Sciatic nerve (tissue), 2 donors: ENCODE results near the gene ALG1. TPM values are rescaled to one million over a fixed set of nuclear protein-coding genes. Genes with fewer than 3 reads are reported as not detected.
"Not testable (repeated sequence)": the region's sequence is repeated elsewhere in the genome, so short reads cannot be mapped to it uniquely, and the experiment has no call there.

Source experiments
- ATAC-seq: fragments of 200-7000 bp; cut with Tn5 transposase; one replicate; pipeline ENCODE4 v1.9.1; 2020; ENCODE audit warnings: mild to moderate bottlenecking, moderate library complexity
- DNase-seq: peaks from one replicate; pipeline ENCODE4 v3.0.0-alpha.2; 2020; ENCODE audit warnings: low spot score
- intact Hi-C: fragments of 100-400 bp; cut with DNase I; formaldehyde crosslinking; loops from one replicate; pipeline ENCODE4 v1.14.2; 2022
- total RNA-seq: library from RNA; stranded (reverse); fragmentation: NEBNext Ultra II Directional; extraction: Animal tissue kit (Norgen Biotek cat#: 25700); gene quantifications from one replicate; pipeline ENCODE4 v1.2.1, GENCODE V29; 2021
- donor health status: DM: no; HTN: no; CAD: no.
- donor health status: DM: no; HTN: no; CAD: no.

Gene ALG1
- total RNA-seq, 1 donor from 2014 or later, result 15.8 TPM

DNA sequence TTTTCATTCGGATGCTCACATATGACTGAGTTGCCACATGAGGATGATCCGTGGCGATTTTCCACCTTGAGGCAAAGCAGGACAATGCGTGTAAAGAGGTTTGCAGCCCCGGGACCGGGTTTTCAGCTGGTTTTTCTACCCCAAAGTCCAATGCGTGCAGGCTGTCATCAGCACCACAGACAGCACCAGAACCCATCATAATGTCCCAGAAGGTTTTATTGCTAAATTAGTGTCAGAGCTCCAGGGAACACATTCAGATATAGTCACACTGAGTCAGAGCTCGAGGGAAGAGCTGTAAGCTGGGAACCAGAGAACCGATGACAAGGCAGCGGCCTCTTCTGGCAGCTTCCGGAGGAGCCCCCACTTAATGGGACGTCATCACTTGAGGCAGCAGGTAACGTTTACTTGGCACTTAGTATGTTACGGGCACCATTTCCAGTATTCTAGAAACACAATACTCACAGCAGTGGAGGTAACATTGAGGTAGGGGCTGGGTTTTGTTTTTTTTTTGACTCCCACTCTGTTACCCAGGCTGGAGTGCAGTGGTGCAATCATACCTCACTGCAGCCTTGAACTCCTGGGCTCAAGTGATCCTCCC is 29.0 kb upstream of the ALG1 start:
- intact Hi-C loops, result no loop called here
- no peak for ATAC-seq
- DNase-seq, result no peak

DNA sequence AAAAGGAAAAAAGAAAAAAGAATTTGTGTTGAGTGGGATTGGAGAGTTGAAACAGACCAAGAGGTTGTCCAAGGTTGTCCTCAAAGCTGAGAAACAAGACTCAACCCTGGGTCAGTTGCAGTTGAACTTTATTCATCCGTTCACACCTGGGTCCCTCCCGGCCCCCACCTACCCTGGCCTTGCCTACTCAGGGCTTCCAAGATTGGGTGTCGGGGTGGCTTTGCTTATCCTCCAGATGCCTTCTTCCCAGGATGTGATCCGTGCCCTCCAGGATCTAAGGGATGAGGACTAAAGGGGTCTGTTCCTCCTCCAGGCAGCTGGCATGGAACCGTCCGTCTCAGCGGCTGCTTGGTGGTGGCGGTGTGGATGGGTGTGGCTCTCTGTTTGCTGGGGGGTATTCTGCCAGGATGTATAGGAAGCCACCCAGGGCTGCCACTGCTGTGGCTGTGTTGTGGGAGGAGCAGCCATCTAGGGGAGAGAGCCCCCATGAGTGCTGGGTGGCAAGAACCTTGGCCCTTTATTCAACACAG is 27.6 kb upstream of the ALG1 start:
- intact Hi-C loops, result no loop called here

DNA sequence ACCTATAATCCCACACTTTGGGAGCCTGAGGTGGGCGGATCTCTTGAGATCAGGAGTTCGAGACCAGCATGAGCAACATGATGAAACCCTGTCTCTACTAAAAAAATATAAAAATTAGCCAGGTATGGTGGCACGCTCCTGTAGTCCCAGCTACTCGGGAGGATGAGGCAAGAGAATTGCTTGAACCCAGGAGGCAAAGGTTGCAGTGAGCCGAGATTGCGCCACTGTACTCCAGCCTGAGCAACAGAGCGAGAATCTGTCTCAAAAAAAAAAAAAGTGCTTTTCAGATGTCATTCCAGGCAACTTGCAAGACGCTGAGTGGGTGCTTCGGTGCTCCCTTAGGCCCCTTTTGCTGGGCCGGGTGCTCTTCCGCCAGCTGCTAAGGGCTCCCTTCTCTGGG is 27.1 kb upstream of the ALG1 start:
- ATAC-seq, DNase-seq, intact Hi-C loops: not testable (repeated sequence)

More for the DNA sequence above, 27.6 kb upstream of the ALG1 start:
- no peak for ATAC-seq
- no peak for DNase-seq

DNA sequence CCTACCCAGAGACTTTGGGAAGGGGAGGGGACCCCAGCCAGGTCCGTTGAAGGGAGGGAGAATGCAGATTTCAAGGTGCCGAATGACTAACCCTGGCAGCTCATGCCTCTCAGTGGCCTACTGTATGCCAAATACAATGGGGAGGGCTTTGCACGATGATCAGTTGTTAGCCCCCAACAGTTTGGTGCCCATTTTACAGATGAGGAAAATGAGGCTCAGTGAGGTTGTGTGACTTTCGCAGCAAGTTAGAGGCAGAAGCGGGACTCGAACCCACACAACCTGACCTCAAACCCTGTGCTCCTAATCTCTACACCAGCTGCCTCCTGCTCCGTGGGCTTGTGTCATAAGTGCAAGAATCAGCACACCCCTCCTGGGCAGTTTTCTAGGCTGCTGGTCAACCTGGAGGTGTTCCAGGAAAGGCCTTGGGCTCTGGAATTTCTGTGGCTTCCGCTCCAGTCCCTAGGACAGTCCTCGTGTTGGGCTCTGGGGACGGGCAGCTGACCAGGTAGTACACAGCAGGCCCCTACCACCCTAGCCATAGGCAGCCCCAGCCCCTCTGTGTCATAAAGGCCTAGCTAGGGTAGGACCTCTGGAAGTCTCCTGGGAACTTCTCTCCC is 26.0 kb upstream of the ALG1 start:
- no peak for DNase-seq

DNA sequence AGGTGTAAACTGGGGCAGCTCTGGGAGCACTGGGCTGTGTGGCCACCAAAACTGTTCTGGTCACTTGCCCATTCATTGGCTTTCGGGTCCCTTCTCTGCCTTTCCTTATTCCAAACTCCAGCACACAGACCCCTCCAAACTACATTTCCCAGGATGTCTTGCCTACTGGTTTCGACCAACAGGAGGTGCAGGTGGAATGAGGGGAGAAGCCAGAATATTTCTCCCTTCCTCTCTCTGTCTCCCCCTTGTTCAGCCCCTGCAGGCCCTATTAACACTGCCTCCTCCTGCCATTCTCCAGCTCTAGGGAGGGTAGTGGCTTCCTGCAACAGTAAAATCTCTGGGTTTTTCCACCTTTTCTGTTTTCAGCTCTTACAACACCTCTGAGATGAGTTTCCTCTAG is 24.7 kb upstream of the ALG1 start:
- intact Hi-C loops, result no loop called here
- ATAC-seq (no peak), DNase-seq (no peak)

More for the DNA sequence above, 26.0 kb upstream of the ALG1 start:
- intact Hi-C loops, result no loop called here
- ATAC-seq, result no peak

DNA sequence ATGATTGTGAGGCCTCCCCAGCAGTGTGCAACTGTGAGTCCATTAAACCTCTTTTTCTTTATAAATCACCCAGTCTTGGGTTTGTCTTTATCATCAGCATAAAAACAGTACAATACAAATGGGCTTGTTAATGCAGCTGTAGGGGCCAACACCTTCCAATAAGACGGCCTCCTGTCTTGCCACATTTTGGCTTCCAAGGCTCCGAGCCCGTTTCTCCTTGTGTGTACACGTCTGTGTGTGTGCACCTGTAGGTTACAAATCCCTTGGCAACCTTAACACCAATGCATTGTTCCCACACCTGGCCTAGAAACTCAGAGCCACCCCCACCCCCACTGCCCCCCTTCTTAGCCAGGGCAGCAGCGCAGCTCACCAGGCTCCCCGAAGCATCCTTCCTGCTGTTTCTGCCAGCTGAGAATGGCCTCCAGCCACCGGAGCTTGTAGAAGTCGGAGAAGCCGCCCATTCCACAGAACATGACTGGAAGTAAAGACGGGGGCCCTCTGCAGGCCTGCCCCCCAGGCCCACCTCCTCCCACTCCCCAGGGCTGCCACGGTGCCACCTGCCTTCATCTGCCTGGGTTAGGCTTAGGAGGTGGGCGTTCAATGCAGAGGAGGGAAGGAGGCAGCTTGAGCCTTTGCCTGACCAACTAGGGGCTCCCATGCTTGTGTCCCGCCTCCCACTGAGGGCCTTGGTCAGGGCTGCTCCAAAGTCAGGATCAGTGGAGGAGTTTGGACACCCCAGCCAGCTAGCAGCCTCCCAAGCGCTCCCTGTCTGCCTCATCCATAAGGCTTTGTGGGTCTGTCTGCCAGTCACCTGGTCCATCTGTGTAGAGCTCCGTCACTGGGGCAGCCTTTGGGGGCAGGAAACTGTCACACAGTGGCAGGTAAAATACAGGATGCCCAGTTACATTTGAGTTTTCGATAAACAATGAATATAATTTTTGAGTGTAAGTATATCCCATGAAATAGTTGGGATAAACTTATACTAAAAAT is 16.5 kb upstream of the ALG1 start:
- ATAC-seq (no peak), DNase-seq (no peak)
- intact Hi-C loops, result no loop called here

DNA sequence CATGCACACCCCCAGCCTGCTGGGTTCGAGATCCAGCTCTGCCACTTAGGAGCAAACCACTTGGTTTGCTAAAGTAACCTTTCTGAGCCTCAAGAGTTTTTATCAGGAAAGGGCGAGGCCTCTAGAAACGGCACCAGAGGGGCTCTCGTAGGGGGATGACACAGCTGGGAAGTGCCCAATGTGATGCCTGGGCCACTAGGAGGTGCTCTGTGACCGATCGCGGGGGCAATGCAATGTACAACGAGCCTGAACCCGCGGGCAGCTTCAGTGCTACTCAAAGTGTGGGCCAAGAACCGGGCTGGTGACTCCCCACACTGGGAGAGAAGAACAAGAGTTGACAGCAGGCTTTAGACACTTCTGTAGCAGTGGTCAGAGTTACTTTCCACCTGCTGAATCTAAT is 15.3 kb upstream of the ALG1 start:
- no peak for ATAC-seq
- intact Hi-C loops, result no loop called here
- DNase-seq, result no peak

DNA sequence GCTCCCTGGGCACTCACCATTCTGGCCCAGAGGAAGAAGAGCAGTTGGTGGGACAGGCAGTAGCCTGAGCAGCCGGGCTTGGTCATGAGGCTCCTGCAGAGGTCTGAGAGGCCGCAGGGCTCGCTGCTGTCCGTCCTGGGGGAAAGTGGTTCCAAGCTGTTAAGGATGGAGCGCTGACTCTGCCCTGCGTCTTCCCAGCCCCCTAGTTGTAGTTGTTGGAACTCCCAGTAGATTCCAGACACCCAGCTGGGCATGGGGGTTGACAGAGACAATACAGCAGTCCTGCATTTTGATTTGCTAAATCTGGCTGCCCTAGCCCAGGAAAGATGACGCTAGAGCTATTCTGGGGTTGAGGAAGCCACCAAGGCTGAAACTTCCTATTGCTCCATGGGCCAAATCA is 13.2 kb upstream of the ALG1 start:
- peak; percentile 10 for ATAC-seq
- no peak for DNase-seq
- intact Hi-C loops, result no loop called here

DNA sequence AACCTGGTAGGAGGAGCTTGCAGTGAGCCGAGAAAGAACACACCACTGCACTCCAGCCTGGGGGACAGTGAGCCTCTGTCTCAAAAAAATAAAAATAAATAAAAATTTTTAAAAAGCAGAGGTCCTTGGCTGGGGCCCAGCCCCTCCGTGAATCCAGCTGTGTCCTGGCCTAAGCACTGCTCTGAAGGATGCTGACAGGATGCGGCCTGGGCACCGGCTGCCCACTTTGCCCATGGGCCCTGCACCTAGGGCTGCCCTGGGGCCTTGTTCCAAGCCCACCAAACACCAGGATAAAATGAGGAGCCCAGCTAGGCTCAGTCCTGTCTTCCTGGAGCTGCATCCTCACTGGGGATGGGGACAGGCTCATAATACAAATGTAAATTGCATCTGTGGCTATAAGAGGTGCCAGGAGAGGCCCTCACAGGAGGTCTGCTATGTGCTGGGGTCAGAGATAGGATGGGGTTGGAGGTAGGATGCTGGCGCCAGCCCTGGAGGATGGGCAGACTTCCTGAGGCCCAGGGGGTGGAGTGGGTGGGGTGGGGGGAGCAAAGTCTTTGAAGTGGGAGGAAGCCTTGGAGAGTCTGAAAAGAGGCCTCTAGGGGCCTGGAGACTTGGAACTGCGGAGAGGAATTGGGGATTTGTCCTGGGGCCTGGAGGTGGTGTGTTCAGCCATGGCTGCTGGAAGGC is 12.1 kb upstream of the ALG1 start:
- intact Hi-C loops, result no loop called here
- DNase-seq, result no peak
- no peak for ATAC-seq

DNA sequence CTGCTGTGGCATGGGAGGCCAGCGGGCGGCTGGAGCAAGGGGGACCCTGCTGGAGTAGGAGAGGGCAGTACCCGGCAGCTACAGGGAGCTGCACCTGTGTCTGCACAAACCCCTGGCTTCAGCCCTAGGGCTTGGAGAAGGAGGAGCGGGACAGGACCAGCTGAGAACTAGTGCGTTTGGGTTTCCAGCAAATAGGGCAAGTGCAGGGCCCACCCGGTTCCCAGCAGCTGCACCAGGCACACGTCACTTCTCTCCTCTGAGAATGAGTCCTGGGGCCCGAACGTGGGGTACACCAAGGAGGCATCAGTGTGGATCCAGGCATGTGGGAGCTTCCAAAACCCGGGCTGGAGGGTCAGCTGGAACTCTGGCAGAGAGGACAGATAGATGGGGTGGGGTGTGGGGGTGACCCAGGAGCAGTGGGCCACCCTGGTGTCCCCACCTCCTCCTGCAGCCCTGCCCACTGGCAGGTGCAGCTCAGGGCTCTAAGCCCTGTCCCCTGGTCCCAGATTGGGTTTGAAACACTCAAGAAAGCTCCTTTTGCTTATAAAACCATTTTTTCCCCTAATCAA is 11.5 kb upstream of the ALG1 start:
- DNase-seq, result no peak
- intact Hi-C loops, result no loop called here
- no peak for ATAC-seq

DNA sequence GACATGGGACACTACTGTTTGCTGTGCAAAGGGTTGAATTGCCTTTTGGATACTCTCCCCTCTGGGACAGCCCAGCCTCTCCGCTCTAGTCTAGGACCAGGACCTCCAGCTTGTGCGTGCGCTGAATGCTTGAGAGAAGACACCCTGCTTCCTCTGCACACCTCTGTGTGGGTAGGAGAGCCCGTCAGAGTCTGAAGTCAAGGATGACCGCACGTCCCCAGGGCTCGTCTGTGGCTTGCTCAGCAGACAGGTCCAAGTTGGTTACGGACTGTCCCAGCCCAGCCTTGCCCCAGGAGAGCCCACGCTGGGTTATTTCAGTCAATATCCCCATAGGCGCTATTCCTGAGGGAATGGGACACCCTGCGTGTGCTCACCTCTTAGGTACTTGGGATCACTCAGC is 9.6 kb upstream of the ALG1 start:
- ATAC-seq (no peak), DNase-seq (no peak)
- intact Hi-C loops, result no loop called here

DNA sequence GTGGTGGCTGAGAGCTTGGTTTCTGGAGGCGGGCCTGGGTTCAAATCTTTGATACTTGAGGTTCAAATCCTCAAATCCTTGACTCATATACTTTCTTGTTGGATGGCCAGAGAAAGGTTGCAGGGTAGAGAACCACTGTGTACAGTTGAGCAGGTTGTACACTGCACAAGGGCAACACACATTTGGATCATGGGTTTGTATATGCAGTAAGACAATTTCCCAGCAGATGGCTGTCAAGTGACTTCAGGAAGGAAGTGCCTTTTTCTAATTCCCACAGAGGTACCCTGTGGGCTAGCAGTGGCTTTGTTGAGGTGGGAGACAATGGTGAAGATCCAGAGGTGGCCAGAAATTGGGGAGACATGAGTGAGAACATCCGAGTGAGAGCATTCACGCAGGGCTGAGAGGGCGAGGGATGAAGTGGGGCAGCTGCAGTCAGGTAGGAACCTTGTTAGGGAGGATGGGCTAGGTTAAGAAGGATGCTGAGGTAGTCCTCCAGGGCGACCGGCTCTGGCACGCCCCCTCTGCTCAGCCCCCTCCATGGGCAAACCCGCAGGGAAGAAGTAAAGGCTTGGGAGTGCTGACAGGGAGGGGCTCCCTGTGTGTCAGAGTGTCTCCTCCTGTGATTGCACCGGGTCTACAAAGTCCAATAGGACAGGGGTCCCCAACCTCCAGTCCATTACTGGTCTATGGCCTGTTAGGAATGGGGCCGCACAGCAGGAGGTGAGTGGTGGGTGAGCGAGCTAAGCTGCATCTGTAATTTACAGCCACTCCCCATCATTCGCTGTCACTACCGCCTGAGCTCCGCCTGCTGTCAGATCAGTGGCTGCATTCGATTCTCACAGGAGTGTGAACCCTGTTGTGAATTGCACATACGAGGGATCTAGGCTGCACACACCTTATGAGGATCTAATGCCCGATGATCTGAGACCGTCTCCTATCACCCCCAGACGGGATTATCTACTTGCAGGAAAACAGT is 8.6 kb upstream of the ALG1 start:
- intact Hi-C loops, result no loop called here
- ATAC-seq, result no peak
- peak; percentile 23 for DNase-seq

DNA sequence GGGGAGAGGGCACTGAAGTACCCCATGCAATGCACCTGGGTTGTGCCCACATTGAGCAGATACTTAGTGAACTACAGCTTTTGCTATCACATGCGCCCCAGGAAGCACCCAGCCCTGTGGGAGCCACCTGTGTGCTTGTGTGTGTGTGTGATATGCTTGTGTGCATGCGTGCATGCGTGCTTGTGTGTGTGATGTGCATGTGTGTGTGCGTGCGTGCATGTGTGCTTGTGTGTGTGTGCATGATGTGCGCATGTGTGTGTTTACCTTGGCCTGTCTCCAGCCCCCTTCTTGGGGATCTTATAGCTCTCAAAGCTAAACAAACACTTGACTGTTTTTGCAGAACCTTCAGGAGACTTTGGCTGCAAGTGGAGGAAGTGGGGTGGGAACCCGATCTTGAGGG is 6.7 kb upstream of the ALG1 start:
- no peak for ATAC-seq
- DNase-seq, result peak; percentile 54
- intact Hi-C loops, result no loop called here

DNA sequence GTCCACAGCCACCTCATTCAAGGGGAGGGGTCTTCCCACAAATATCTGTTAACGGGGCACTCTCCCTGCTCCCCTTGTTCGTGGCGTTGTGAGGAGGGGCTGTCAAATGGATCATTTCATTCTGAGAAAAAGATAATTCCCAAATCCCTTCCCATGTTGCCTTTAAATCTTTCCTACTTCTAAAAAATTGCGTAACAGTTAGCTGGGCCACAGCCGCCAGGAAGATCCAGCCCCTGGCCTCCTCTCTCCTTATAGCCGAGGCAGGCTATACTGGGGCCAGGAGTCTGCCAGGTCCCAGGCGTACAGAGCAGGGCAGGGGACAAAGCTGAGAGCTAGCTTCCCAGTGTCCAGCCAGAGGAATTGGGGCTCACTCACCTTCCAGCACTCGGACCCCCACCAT is 6.3 kb upstream of the ALG1 start:
- peak; percentile 54 for DNase-seq

DNA sequence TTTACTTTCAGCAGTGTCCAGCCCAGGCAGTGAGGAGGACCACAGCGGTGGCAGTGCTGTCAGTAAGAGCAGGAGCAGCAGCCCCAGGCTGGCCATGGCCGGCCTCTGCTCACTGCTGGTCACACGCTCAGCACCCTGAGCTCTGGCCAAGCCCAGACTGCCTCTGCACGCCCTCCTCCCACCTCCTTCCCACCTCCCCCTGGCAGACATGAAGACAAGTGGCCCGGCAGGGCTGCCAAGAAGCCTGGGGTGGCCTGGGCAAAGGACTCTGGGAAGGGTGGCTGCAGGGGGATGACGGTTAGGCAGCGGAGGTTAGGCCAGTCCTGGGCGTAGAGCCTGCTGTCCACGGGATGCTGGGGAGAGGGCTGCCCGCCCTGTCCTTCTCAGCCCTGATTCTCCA is 5.8 kb upstream of the ALG1 start, which contains the start of gene C16orf89:
C16orf89 (minus strand) TSS at position 144 of the 400 bp plus-strand sequence; CDS start at position 96, 48 bp downstream.
- ATAC-seq (peak; percentile 87), DNase-seq (peak; percentile 68)
- intact Hi-C loops, result no loop called here

More for the DNA sequence above, 6.3 kb upstream of the ALG1 start:
- peak; percentile 70 for ATAC-seq
- intact Hi-C loops, result no loop called here

DNA sequence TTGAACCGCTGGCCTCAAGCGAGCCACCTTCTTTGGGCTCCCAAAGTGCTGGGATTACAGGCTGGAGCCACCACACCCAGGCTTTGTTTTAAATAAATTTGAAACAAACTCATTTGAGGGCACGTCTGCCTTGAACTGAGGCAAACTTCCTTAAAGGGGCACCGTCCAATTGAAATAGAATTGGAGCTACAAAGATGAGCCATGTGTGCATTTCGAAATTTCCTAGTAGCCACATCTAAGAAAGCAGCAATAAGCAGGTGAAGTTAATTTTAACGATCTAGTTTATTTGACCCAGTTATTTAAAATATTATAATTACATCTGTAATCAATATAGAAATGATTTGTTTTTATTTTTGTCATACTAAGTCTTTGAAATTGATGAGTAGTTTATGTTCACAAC is 5.1 kb upstream of the ALG1 start:
- intact Hi-C loops, result no loop called here

DNA sequence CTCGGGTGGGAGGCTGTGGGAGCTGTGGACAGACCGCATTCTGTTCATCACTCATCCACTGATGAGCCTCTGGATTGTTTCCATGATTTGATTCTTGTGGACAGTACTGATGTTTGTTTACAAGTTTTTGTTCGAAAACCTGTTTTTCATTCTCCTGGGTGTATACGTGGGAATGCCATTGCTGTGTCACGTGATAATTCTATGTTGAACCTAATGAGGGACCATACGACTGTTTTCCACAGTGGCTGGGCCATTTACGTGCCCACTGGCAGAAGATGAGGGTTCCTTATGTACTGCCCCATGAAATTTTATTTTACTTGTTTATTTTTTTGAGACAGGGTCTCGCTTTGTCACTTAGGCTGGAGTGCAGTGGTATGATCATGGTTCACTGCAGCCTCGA is 2.6 kb upstream of the ALG1 start:
- ATAC-seq, result no peak
- peak; percentile 19 for DNase-seq
- intact Hi-C loops, result no loop called here

More for the DNA sequence above, 5.1 kb upstream of the ALG1 start:
- ATAC-seq, result no peak
- no peak for DNase-seq

DNA sequence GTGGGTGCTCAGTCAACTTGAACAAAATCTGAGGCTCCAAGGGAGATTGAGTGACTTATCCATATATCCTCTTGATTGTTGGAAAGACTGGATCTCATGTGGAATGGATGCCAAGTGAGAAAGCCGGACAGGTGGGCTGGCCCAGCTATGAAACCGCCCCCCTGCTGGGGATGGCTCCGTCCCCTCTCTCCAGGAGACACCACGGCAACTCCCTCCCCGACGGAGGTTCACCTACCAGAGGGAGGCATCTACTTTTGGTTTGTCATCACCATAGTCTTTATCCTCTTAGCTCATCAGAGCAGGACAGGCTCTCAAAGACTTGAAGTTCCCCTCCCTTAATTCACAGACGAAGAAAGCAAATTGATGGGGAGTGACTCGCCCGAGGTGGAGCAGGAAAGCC is 1.8 kb upstream of the ALG1 start:
- intact Hi-C loops, result no loop called here

More for the DNA sequence above, 1.8 kb upstream of the ALG1 start:
- DNase-seq (peak; percentile 51), ATAC-seq (no peak)
